ENCODE data around the gene C2CD3.

- TF ChIP-seq CTCF (conservative IDR thresholded peaks at IDR 0.05 in 1 of 2, IDR thresholded peaks at IDR 0.05 in 1 of 2; ENCODE audit: low read depth in 1 of 2, low read length in 2 of 2) (no peak), EZH2 (IDR thresholded peaks at IDR 0.05; ENCODE audit: low read length, missing control alignments) (no peak)
Observed at GRCh38 chr11:74002832-74003231, 168.0 kb downstream of the C2CD3 start.
